NCI-H2196 treated with DMSO at 0.1 percent for 48 hours (cell line): ENCODE results near the gene FLAD1.

Experiments used
- DNase-seq: peaks from one replicate; lab custom pipeline; 2025; ENCODE audit not compliant: unreplicated experiment; lab: John Stamatoyannopoulos, UW

FLAD1 gene

GRCh38 chr1:155002464-155003226 is 19.5 kb downstream of the FLAD1 start, which contains the start of gene ZBTB7B:
TSS of gene ZBTB7B (plus strand) at chr1:155002802. CDS start at chr1:155014661, 11,859 bp downstream.
- no peak for DNase-seq

DNA sequence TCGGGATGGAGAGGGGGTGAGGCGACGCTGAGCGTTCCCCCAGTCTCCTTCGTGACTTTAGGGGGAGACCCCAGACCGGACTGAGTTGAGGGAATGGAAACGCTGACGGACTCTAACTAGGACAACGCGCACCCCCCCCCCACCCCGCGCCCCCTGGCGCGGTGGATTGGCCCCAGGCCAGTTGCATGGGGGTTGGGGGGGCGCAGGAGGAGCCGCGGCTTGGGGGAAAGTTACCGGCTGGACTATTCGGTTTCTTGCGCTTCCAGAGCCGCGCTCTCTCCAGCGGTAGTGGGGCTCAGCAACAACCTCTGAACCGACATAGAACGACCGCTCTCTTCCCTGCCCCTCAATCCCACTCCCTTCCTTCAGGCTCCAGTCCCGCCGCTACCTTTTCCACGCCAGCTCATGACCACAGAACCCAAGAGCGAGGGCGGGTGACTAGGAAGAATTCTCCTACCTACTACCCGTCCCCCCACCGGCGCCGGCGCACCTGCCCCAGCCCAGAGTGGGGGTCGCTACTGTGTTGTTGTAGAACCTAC is 20.2 kb downstream of the FLAD1 start:
- no peak for DNase-seq

GRCh38 chr1:155003766-155004351 is 20.7 kb downstream of the FLAD1 start:
- peak; percentile 34 for DNase-seq

- DNase-seq: no peak
Measured at GRCh38 chr1:155004352-155005075, 21.4 kb downstream of the FLAD1 start.

DNA sequence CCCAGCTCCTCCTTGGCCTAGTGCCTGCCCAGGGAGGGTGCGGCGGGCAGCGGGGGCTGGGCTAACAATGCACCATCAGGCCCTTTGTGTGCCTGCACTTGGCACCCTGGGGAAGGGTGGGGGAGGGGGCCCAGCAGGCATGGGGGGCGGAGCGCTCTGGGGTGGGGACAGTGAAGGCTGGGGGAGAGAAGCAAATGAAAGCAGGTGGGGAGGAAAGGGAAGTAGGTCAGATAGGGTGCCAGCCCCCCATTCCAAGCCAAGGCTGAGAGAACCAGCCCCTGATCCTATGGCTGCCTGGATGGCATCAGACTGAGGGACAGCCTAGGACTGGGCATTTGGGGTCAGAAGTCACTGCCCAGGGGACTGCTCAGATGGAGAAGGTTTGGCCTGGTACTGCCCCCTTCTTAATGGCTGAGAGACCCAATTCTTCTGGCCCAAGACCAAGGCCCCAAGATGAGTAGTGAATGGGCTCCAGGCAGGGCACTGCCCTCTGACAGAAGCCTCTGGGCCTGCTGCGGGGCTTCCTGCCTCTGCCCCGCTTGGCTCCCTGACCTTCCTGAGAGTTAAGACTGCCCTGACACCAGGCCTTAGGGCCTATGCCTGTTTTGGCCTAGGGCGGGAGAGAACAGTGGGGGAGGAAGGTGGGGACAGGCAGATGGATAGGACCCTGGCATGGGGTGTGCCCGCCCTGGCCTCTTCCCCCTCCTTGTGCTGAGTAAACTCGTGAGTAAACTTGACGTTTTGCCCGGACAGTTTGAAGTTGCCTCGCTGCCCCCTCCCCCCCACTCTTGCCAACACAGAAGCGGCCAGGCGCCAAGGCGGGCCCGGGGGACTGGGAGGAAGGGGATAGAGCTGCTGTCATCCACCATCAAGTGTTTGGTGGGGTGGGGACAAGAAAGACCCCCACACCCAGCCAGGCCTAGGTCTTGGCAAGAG is 22.2 kb downstream of the FLAD1 start:
- no peak for DNase-seq

- no peak for DNase-seq
Measured at GRCh38 chr1:155006601-155007101, 23.5 kb downstream of the FLAD1 start.

- DNase-seq: no peak
Measured at GRCh38 chr1:155007251-155007828, 24.2 kb downstream of the FLAD1 start.

DNA sequence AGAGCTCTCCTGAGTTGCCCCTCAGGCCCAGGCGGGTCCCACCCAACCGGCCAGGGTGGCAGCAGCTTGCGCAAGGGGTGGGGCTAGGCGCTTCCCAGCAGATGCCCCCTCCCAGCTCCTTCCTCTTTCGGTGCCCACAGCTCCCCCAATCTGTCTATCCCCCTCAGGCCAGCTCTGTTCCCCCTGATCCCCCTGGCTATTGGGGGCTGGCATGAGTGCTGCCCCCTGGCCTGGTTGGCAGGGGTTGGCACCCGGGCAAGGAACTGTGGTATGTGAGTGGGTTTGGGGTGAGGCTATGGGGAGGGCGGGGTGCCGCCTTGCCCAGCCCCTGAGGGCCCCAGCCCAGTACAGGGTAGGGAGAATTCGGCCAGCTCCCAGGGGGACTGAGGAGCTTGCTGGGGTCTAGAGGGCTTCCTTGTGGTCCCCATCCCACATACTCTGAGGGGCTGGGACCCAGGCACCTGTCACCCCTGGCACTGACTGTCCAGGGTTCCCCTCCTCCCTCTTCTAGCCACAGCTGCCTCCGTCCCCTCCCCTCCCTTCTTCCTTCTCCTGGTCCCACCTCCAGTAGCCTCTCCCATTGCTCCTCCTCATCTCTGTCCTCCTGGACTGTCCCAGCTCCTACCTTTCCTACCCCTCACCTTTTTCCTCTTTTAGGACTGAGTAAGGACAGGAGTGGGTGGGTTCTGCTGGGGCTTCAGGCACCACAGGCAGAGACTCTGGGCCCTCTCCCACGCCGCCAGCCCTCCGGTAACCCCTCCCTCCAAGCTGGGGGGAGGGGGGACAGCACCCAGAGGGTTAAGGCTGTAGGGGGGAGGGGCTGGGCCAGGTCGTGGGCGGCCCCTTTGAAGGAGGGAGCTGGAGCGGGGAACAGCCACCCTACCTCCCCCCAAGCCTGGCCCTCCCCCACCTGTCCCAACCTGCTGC is 25.1 kb downstream of the FLAD1 start:
- DNase-seq: no peak

- DNase-seq: no peak
Measured at GRCh38 chr1:155009221-155009711, 26.1 kb downstream of the FLAD1 start.

- DNase-seq: no peak
Measured at GRCh38 chr1:155009742-155010141, 26.6 kb downstream of the FLAD1 start.

DNA sequence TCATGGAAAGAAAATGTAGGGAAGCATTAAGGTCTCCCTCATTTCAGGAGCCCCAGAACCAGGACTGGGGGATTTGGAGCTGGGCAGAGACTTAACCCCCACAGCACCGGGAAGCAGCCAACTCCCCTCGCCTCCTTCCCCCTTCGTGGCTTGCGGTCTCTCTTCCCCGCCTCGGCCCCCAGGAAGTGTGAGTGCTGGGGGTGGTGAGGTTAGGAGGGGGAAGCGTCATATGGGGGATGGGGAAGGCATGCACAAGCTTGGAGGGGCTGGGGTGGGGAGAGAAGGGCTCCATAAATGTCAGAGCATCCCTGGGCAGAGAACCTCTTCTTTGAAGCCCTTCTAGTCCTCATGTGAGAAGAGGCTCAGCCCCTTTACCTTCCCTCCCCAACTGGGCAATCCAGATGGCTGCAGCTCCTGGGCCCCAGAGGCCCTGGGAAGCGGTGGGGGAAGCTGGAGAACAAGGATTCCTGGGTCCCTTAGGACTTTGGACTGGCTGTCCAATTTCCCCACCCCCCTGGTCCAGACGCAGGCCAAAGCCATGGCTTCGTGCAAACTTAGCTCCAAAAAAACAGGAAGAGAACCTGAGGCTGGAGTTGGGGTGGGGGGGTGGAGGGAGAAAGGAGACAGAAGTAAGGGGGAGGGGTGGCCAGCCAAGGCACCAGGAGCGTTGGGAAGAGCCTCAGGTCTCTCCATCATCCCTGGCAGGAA is 27.2 kb downstream of the FLAD1 start:
- DNase-seq: no peak

GRCh38 chr1:155011004-155011416 is 27.9 kb downstream of the FLAD1 start:
- DNase-seq: no peak

- no peak for DNase-seq
Measured at GRCh38 chr1:155011437-155012025, 28.4 kb downstream of the FLAD1 start.

DNA sequence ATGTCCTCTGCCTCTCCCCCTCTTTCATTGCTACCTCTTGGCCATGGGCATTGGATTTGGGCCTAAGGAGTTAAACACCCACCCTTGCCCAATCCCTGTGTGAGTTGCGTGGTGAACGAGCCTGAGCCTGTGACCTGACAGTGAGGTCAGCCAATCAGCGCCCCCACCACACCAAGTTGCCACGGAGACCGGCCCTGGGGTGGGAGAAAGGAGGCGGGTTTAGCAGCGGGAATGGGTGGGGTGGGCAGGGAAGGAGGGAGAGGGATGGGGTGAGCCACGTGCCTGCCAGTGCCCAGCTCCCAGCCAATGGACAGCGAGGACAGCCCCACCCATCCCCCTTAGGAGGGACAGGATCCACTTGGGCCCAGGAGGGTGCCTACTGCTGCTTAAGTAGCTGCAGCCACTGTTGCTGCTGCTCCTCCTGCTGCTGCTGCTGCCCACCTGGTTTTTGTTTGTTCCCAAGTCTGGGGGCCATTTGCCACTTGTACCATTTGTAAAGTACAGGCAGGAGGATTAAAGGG is 28.9 kb downstream of the FLAD1 start:
- DNase-seq: peak; percentile 85

DNA sequence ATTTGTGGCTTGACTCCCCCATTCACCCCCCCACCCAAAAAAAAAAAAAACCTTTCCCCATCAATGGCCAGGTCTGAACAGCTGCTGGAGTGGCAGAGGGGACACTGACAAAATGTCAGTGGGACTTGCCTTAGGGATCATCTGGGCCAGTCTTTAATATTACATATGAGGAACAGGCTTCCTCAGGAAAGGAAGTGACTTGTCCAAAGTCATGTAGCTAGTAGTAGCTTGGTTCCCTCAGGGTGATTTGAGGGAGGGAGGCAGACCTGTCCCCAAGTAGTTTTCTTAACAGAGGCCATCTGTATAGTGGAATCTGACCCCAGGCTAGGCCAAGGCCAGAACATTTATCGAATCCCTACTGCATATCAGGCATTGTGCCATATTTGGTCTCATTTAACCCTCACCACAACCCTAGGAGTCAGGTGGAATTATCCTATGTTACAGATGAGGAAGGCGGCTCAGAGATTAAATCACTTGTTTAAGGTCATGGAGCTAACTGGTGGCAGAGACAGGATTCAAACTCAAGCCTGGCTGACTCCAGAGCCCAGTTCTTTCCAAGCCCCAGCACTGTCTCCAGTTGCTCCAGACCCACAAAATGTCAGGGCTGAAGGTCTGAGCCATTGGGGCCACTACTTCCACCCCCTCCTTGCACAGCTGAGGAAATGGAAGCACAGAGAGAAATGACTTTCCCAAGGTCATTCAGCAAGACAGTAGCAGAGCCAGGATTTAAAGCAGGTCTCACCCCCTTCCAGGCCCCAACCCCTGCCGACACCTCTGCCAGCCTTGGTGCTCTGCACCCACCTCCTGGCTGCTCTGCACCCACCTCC is 29.8 kb downstream of the FLAD1 start:
- no peak for DNase-seq

DNA sequence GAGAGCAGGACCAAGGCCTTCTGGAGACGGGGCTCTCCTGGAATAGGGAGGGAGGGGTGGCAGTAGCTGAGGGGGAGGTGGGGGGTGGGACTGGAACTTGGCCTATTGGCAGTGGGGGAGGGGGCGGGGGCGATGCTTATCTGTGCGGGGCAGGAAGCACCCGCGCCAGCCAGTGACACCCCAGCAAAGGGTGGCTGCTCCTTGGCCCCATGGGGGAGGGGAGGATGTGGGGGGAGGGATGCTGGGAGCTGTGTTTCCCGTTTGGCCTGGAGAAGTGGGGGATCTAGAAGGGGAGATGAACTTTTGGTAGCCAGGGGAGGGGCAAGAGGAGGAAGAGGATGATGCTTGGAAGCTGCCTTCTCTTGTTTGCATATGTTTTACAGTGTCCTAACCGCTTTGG is 30.5 kb downstream of the FLAD1 start:
- no peak for DNase-seq
